ENCODE results near the gene ZMYND19.
"Not testable (repeated sequence)": the region's sequence is repeated elsewhere in the genome, so short reads cannot be mapped to it uniquely, and the experiment has no call there.

The ZMYND19 gene

GRCh38 chr9:137586854-137587253, 3.5 kb downstream of the ZMYND19 start:
- no peak for DNase-seq

DNA sequence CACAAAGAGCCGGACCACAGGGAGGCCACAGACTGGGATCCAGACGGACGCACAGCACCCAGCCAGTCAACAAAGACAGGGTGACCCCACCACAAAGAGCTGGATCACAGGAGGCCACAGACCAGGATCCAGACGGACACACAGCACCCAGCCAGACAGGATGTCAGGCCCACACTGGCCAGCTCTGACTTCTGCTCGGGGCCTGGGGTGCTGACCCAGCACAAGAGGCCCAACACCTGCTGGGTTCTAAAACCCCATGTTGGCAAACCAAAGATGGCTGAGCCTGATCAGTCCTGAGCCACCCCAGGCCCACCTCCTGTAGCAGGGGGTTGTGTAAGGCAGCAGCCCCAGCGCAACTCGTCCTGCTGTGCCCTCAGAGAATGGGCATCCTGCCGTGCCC, 6.4 kb downstream of the ZMYND19 start:
- no peak for DNase-seq

DNA sequence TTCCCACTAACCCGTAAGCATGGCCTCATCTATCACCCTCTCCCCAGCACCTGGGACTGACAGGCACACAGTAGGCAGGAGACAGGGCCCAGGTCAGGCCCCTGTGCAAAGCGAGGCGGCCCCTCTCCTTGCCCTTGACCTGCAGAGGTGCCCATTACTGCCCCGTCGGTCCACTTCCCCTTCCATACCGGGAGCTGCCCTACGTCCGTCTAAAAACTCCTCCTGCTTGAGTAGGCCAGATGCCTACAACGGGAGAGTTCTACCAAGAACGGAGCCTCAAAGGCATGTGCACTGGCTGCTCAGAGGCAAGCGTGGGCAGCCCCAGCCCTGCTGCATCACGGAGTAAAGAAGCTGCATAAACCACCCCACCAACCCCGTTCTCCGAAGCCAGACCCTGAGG, 7.0 kb downstream of the ZMYND19 start:
- no peak for DNase-seq

- DNase-seq: no peak
Observed at GRCh38 chr9:137582286-137582860, 7.9 kb downstream of the ZMYND19 start.

GRCh38 chr9:137581361-137582285, 8.7 kb downstream of the ZMYND19 start:
- no peak for DNase-seq

- DNase-seq: no peak
Observed at GRCh38 chr9:137580954-137581322, 9.4 kb downstream of the ZMYND19 start.

GRCh38 chr9:137580209-137580953, 9.9 kb downstream of the ZMYND19 start:
- no peak for DNase-seq

- DNase-seq: no peak
Observed at GRCh38 chr9:137579259-137579604, 11.1 kb downstream of the ZMYND19 start.

DNA sequence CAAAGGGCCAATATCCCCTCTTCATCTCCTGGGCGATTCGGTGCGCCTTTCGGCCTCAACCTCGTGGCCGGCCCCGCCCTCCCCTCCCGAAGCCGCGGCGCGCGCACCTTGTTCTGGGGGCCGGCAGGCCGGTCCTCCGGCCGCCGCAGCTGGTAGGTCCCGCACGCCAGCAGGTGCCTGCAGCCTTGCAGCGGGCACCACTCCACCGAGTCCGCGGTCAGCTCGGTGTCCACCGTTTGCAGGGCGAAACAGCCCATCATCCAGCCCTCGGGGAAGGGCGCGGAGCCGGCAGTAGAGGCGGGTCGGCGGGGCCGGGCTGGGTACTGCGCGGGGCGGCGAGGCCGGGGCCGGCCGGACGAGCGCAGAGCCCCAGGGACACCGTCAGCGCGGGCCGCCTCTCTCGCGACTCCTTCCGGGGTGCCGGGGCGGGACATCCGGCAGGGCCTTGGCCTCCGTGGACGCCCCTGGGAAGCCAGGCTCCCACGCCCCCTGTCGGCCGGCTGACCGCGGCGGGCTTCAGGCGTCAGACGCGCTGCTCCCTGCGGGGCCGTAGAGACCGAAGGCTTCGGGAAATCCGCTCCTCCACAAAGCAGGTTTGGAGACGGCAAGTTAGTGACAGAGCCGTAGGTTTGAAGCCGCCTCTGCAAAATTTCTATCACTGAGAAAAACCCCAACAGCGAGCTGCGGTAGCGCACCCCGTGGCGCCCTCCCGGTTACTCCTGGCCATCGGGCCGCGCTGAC, 11.6 kb downstream of the ZMYND19 start, which contains the start of gene DPH7:
TSS of gene DPH7 (minus strand) at position 408 of the 741 bp plus-strand sequence. CDS start at position 260, 148 bp downstream.
- DNase-seq: peak; percentile 70

DNA sequence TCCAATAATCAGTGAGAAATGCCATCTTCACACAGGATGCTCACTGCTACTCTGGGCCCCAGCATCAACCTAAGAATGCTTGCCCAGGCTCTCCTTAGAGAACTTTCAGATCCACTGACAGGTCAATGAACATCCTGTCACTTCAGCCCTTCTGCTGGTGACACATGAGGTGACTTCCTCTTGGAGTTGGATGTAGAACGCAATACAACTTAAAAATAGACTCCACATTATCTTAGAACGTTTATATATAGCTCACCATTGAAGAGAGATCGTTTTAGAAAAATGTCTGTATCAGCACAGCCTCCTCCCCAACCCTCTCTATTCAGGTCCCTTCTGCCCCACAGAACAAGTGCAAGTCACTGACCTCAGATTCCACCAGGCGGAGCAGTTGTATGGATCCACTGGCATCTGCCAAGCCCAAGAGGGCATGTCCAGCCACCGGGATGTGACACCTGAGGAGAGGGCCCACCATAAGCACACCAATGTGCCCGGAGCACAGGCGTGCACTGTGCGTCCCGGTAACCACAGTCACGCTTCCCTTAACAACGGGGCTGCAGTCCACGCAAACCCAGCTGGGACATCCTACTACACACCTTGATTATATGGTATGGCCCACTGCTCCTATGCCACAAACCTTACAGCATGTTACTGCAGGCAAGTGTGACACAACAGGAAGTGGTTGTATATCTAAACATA, 14.4 kb downstream of the ZMYND19 start:
- no peak for DNase-seq

GRCh38 chr9:137575364-137575715, 15.0 kb downstream of the ZMYND19 start:
- no peak for DNase-seq

DNA sequence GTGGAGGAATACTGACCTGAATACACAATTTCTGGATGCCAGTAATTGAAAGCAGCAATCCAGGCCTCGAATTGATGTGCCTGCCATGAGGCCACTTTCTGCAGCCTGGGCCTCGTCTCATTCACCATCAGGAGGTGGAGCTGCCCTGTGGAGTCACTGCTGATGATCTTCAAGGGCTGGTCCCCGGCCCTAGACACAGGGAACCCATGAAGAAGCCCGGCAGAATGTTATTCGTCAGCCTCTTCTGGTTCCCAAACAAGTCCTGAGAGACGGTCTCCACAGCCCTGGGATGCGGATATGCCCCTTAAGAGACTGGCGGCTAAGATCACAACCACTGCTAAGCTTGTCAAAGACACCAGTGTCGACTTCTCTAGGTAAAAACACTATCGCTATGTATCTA, 16.1 kb downstream of the ZMYND19 start:
- DNase-seq: no peak

DNA sequence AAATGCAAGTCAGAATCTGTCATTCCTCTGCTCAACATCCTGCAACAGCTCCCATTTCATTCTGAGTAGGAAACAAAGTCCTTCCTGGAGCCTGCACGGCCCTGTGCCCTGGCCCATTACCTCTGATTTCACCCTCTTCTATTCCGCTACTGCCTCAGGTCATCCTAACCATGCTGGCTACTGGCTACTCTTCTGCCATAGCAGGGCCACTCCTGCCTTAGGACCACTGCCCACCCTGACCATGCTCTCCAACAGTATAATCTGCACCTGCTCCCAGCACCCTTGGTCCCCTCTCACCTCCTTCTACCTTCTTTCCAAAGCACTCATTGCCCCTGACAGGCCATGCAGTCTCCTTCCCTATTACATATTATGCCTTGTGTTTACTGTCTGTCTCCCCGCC, 19.7 kb downstream of the ZMYND19 start:
- no peak for DNase-seq

DNA sequence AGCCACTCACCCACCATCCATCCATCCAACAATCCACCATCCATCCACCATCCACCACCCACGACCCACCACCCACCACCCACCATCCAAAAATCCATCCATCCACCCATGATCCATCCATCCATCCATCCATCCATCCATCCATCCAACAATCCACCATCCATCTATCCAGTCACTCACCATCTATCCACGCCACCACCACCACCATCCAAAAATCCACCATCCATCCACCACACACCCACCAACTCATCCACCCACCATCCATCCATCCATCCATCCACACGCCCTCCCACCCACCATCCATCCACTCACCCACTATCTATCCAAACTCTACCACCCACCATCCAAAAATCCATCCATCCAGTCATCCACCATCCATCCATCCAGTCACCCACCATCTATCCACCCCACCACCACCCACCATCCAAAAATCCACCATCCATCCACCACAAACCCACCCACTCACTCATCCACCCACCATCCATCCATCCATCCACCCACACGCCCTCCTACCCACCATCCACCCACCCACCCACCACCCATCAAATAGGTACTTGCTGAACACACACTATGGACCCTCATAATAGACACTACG, 20.6 kb downstream of the ZMYND19 start:
- DNase-seq: no peak

DNA sequence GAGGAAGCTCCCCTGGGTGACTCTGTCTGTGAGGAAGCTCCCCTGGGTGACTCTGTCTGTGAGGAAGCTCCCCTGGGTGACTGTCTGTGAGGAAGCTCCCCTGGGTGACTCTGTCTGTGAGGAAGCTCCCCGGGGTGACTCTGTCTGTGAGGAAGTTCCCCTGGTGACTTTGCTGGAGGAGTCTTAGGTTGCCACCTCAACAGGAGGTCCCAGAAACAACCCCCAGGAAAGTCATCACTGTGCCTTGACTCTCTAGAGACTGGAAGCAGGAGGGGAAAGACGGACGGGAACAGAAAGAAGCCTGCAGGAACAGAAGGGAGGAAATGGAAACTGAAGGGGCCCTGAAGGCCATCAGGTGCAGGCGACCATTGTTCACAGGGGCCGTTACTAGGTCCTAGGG, 21.9 kb downstream of the ZMYND19 start:
- not testable (repeated sequence) for DNase-seq

GRCh38 chr9:137564817-137565411, 25.4 kb downstream of the ZMYND19 start:
- no peak for DNase-seq

- no peak for DNase-seq
Observed at GRCh38 chr9:137564134-137564533, 26.2 kb downstream of the ZMYND19 start.

DNA sequence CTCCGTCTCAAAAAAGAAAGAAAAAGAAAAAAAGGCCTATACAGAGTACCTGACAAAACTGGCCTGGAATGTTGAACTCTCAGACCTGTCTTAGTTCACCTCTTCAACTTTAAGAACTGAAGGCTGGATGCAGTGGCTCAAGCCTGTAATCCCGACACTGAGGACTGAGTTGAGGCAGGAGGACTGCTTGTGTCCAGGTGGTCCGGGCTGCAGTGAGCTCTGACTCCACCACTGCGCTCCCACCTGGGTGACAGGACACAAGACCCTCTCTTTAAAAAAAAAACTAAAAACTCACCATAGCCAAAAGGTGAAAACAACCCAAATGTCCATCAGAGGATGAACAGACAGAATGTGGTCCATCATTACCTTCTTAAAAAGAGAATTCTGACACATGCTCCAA, 32.2 kb downstream of the ZMYND19 start:
- DNase-seq: no peak

DNA sequence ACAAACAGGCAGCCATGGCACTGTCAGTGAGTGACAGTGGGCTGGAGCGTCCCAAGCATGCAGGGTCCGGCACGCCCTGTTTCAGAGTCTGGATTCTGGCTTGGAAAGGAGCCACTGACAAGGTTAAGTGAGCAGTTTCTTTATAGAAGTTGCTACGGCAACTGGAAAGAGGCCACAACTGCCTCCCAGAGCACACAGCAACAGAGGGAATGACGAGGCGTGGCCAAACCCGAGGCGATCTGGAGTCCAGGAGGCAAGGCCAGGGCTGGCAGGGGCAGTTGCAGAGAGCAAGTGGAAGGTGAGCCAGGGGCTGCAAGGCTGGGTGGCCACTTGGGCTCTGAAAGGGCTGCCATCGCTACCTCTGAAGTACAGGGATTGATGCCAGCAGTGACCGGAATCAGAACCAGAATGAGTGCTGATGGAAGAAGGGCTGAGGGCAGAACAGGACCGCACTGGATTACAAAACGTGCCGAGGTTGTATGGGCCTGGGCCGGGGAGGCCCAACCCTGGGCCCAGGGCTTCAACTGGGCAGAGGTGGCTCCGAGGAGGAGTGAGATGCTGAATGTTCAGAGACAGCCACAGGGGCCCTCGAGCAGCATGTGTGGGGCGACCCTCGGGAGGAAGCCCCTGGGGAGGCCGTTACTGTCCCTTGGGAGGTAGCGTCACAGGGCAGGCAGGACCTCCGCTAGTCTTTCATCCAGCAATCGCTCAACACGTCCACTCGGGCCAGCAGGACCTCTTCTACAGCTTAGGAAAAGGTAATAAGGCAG, 34.1 kb downstream of the ZMYND19 start:
- no peak for DNase-seq

- no peak for DNase-seq
Observed at GRCh38 chr9:137555179-137555578, 35.1 kb downstream of the ZMYND19 start.

GRCh38 chr9:137554349-137554748, 36.0 kb downstream of the ZMYND19 start:
- DNase-seq: no peak
